ENCODE data around the gene TMEM115. TPM values are rescaled to one million over a fixed set of nuclear protein-coding genes. Genes with fewer than 3 reads are reported as not detected.
A peak's percentile ranks its signal among the peaks of the same experiment; 100 is the strongest.

The TMEM115 gene
- total and polyA plus RNA-seq, 10 of the 15 experiments (the other 5 are each of a cell fraction or from before 2014, with no cell fraction given): 1.9 to 18.7 (median 13.2) TPM

GRCh38 chr3:50320853-50321335 lies 38.4 kb downstream of the TMEM115 start (continued):
- TF ChIP-seq, protein P1, sequence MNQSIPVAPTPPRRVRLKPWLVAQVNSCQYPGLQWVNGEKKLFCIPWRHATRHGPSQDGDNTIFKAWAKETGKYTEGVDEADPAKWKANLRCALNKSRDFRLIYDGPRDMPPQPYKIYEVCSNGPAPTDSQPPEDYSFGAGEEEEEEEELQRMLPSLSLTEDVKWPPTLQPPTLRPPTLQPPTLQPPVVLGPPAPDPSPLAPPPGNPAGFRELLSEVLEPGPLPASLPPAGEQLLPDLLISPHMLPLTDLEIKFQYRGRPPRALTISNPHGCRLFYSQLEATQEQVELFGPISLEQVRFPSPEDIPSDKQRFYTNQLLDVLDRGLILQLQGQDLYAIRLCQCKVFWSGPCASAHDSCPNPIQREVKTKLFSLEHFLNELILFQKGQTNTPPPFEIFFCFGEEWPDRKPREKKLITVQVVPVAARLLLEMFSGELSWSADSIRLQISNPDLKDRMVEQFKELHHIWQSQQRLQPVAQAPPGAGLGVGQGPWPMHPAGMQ (IDR thresholded peaks at IDR 0.05; ENCODE audit: borderline replicate concordance): no peak
- TF ChIP-seq YBX1 (IDR thresholded peaks at IDR 0.05) (no peak), MXI1 (IDR thresholded peaks at IDR 0.05; ENCODE audit: low read depth, low read length) (peak; percentile 71), CREB1 (IDR thresholded peaks at IDR 0.05; ENCODE audit: low read depth) (0 out of 2 replicates have a peak, but pooled peaks have one; percentile 3), EGR1 (IDR thresholded peaks at IDR 0.05; ENCODE audit: borderline replicate concordance in 1 of 2, low read depth in 2 of 2, low read length in 2 of 2) (peak in 1 of 2 experiments; percentile 85; a peak in 2 of 3 replicates), CEBPB (IDR thresholded peaks at IDR 0.05; ENCODE audit: borderline replicate concordance in 1 of 2, low read depth in 2 of 2, low read length in 2 of 2) (no peak), SREBF2 (IDR thresholded peaks at IDR 0.05; ENCODE audit: low read length) (no peak), PML (IDR thresholded peaks at IDR 0.05; ENCODE audit: low read length) (no peak), ZNF274 (IDR thresholded peaks at IDR 0.05; ENCODE audit: insufficient read depth, insufficient read length) (no peak), ASH2L (IDR thresholded peaks at IDR 0.05; ENCODE audit: borderline replicate concordance, low read depth) (no peak; the same call in 1 of the 2 replicates), SMC3 (IDR thresholded peaks at IDR 0.05; ENCODE audit: borderline replicate concordance, low read length) (no peak), ATF3 (IDR thresholded peaks at IDR 0.05; ENCODE audit: borderline replicate concordance, extremely low read depth, low read depth, low read length) (0 out of 2 replicates have a peak, but pooled peaks have one; percentile 21)
- TF ChIP-seq, protein P2, sequence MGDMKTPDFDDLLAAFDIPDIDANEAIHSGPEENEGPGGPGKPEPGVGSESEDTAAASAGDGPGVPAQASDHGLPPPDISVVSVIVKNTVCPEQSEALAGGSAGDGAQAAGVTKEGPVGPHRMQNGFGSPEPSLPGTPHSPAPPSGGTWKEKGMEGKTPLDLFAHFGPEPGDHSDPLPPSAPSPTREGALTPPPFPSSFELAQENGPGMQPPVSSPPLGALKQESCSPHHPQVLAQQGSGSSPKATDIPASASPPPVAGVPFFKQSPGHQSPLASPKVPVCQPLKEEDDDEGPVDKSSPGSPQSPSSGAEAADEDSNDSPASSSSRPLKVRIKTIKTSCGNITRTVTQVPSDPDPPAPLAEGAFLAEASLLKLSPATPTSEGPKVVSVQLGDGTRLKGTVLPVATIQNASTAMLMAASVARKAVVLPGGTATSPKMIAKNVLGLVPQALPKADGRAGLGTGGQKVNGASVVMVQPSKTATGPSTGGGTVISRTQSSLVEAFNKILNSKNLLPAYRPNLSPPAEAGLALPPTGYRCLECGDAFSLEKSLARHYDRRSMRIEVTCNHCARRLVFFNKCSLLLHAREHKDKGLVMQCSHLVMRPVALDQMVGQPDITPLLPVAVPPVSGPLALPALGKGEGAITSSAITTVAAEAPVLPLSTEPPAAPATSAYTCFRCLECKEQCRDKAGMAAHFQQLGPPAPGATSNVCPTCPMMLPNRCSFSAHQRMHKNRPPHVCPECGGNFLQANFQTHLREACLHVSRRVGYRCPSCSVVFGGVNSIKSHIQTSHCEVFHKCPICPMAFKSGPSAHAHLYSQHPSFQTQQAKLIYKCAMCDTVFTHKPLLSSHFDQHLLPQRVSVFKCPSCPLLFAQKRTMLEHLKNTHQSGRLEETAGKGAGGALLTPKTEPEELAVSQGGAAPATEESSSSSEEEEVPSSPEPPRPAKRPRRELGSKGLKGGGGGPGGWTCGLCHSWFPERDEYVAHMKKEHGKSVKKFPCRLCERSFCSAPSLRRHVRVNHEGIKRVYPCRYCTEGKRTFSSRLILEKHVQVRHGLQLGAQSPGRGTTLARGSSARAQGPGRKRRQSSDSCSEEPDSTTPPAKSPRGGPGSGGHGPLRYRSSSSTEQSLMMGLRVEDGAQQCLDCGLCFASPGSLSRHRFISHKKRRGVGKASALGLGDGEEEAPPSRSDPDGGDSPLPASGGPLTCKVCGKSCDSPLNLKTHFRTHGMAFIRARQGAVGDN (IDR thresholded peaks at IDR 0.05): no peak; the same call in 1 of the 2 replicates
- TF ChIP-seq, protein P3, sequence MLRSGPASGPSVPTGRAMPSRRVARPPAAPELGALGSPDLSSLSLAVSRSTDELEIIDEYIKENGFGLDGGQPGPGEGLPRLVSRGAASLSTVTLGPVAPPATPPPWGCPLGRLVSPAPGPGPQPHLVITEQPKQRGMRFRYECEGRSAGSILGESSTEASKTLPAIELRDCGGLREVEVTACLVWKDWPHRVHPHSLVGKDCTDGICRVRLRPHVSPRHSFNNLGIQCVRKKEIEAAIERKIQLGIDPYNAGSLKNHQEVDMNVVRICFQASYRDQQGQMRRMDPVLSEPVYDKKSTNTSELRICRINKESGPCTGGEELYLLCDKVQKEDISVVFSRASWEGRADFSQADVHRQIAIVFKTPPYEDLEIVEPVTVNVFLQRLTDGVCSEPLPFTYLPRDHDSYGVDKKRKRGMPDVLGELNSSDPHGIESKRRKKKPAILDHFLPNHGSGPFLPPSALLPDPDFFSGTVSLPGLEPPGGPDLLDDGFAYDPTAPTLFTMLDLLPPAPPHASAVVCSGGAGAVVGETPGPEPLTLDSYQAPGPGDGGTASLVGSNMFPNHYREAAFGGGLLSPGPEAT (IDR thresholded peaks at IDR 0.05; ENCODE audit: low read depth): no peak
- TF ChIP-seq, protein P4, sequence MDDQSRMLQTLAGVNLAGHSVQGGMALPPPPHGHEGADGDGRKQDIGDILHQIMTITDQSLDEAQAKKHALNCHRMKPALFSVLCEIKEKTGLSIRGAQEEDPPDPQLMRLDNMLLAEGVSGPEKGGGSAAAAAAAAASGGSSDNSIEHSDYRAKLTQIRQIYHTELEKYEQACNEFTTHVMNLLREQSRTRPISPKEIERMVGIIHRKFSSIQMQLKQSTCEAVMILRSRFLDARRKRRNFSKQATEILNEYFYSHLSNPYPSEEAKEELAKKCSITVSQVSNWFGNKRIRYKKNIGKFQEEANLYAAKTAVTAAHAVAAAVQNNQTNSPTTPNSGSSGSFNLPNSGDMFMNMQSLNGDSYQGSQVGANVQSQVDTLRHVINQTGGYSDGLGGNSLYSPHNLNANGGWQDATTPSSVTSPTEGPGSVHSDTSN (IDR thresholded peaks at IDR 0.05; ENCODE audit: insufficient replicate concordance, low read depth, low read length): no peak
